GM18508 (cell line): ENCODE data around the gene CWH43.
"Not testable (repeated sequence)": the region's sequence is repeated elsewhere in the genome, so short reads cannot be mapped to it uniquely, and the experiment has no call there.

ENCODE experiments used
- ATAC-seq: cut with Tn5 transposase; IDR thresholded peaks from one replicate; pipeline ENCODE4 v1.9.1; 2021; ENCODE audit warnings: moderate number of reproducible peaks; ENCODE audit not compliant: insufficient read depth, unreplicated experiment

CWH43 gene

GRCh38 chr4:48985976-48986653 lies at the start of gene CWH43:
TSS of gene CWH43 (plus strand) at chr4:48986275. CDS start at chr4:48986430, 155 bp downstream.
- ATAC-seq: no peak

GRCh38 chr4:48937033-48937432 lies 49.0 kb upstream of the CWH43 start:
- no peak for ATAC-seq

GRCh38 chr4:48938831-48939230 lies 47.2 kb upstream of the CWH43 start:
- no peak for ATAC-seq

- ATAC-seq: no peak
Observed at GRCh38 chr4:48939785-48940184, 46.3 kb upstream of the CWH43 start.

GRCh38 chr4:48943387-48943786 lies 42.7 kb upstream of the CWH43 start:
- no peak for ATAC-seq

GRCh38 chr4:48944252-48944651 lies 41.8 kb upstream of the CWH43 start:
- no peak for ATAC-seq

GRCh38 chr4:48944756-48945241 lies 41.3 kb upstream of the CWH43 start:
- ATAC-seq: no peak

- ATAC-seq: no peak
Observed at GRCh38 chr4:48945981-48946380, 40.1 kb upstream of the CWH43 start.

- no peak for ATAC-seq
Observed at GRCh38 chr4:48947731-48948130, 38.3 kb upstream of the CWH43 start.

GRCh38 chr4:48949086-48949485 lies 37.0 kb upstream of the CWH43 start:
- no peak for ATAC-seq

GRCh38 chr4:48949518-48950219 lies 36.4 kb upstream of the CWH43 start:
- ATAC-seq: no peak

- no peak for ATAC-seq
Observed at GRCh38 chr4:48954314-48954713, 31.8 kb upstream of the CWH43 start.

GRCh38 chr4:48957366-48957765 lies 28.7 kb upstream of the CWH43 start:
- ATAC-seq: not testable (repeated sequence)

- ATAC-seq: no peak
Observed at GRCh38 chr4:48958582-48958981, 27.5 kb upstream of the CWH43 start.

- no peak for ATAC-seq
Observed at GRCh38 chr4:48960988-48961635, 25.0 kb upstream of the CWH43 start.

GRCh38 chr4:48962636-48963035 lies 23.4 kb upstream of the CWH43 start:
- ATAC-seq: no peak

GRCh38 chr4:48963042-48963679 lies 22.9 kb upstream of the CWH43 start:
- ATAC-seq: peak; percentile 79

- no peak for ATAC-seq
Observed at GRCh38 chr4:48967101-48967500, 19.0 kb upstream of the CWH43 start.

- ATAC-seq: no peak
Observed at GRCh38 chr4:48967631-48968030, 18.4 kb upstream of the CWH43 start.

GRCh38 chr4:48968814-48969213 lies 17.3 kb upstream of the CWH43 start:
- ATAC-seq: no peak

GRCh38 chr4:48970471-48970921 lies 15.6 kb upstream of the CWH43 start:
- ATAC-seq: no peak
